ENCODE measurements around the gene SCN5A.

DNA sequence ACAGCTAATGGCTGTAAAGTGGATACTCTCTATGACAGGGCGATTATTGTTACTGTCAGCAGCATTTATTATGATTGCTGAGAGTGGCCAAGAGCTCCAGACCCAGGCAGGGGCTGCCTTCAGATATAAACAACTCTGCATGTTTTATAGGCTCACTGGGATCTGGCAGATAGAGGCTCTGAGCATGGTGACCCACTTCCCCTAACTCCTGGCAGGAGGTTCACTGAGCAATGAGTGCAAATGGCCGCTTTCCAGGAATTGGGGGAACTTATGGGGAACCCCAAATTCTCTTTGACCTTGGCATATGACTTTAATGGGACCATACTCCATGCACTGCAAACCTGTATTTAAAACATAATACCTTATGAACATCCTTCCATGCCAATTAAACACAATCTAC is 59.0 kb downstream of the SCN5A start:
- TF ChIP-seq, protein P1, sequence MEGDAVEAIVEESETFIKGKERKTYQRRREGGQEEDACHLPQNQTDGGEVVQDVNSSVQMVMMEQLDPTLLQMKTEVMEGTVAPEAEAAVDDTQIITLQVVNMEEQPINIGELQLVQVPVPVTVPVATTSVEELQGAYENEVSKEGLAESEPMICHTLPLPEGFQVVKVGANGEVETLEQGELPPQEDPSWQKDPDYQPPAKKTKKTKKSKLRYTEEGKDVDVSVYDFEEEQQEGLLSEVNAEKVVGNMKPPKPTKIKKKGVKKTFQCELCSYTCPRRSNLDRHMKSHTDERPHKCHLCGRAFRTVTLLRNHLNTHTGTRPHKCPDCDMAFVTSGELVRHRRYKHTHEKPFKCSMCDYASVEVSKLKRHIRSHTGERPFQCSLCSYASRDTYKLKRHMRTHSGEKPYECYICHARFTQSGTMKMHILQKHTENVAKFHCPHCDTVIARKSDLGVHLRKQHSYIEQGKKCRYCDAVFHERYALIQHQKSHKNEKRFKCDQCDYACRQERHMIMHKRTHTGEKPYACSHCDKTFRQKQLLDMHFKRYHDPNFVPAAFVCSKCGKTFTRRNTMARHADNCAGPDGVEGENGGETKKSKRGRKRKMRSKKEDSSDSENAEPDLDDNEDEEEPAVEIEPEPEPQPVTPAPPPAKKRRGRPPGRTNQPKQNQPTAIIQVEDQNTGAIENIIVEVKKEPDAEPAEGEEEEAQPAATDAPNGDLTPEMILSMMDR (IDR thresholded peaks at IDR 0.05), result no peak
- no peak for TF ChIP-seq EZH2 (IDR thresholded peaks at IDR 0.05; ENCODE audit: borderline replicate concordance, insufficient read depth, low read depth, low read length, poor library complexity, severe bottlenecking)
